GM19238 (cell line): ENCODE results near the gene CLCF1.

Experiments
- DNase-seq: peaks from one replicate; pipeline ENCODE4 v3.0.0; 2011; ENCODE audit warnings: low spot score; ENCODE audit not compliant: insufficient read length

Gene CLCF1

DNA sequence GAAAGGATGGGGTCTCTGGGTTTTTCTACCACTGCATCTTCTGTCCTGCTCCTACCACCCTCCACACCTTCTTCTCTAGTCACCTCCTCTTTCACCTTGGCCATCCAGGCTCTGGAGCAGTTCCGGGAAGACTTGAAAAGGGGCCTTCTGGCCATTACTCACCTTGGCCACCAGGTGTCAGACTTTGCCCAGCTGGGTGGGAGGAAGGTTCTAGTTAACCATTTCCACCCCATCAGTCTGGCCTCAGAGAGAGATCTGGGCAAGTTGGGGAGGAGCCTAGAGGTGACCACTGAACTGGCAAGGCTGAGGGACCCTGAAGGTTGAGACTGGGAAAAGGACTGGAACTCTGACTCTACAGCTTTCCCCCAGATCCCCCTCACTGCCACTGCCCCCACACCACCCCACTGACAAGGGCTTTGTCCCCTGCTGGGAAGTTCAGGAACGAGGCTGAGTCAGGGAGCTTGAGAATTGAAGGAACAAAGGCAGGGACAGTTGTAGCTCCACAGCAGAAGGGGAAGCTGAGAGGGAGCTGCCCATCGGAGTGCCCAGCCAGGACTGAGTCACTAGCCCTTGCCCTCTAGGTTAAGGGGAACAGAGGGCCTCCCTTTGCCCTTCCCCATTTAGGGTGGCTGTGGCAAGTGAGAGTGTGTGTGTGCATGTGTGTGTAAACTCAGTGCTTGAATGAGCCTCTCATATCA is 16.4 kb downstream of the CLCF1 start:
- DNase-seq: peak; percentile 73

DNA sequence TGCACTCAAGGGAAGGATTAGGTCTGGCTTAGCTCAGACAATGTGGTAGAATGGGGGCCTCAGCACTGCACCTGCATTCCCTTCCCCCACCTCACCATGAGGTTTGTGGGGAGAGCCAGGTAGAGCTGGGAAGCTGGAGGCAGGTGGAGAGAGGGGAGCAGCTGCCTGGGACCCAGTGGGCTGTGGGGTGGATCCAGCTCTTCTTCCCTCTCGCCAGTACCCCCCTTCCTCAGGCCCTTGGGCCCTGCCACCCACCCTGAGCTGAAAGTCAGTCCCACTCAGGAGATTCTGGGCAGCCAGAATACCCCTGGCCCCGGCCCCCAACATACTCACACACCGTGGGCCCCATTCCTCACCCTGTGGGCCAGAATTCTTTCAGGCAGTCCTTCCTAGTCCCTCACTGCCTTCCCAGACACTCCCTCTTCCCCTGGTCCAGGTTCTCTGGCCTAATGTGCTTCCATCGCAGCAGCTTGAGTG is 17.0 kb downstream of the CLCF1 start:
- DNase-seq: no peak

GRCh38 chr11:67355794-67356386 is 17.5 kb downstream of the CLCF1 start:
- DNase-seq: no peak

DNA sequence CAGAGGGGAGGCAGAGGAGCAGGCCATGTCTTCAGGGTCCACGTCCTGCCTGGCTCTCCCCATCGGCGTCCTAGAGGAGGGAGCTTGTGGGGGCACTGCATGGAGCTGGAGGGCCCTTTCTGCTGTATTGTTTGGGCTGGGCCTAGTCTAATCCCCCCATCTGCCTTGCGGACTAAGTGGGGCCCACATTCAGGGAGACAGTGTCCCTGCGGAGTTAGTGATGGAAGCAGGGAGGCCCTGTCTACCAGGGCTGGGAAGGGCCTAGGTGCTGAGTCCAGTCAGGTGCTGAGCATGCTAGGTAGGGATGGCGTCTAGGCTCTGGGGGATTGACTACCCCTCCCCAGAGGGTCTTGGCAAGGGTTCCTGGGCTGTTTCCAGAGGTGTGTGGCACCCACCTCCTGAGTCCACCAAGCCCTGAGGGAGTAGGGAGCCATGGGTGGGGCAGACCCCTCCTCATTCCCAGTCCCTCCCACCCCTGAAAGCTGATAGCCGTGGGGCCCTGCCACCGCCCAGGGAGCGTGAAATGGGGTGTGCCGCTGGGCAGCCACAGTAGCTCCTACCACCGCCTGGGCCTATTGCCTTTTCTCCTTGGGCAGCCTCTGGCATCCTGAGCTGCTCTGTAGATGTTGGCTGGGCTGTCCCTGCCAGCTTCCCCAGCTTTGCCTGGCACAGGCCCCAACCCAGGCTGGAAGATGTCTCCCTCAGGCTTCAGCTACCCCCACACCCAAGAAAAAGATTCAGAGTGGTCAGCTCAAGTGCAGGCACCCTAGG is 18.2 kb downstream of the CLCF1 start:
- DNase-seq: no peak

DNA sequence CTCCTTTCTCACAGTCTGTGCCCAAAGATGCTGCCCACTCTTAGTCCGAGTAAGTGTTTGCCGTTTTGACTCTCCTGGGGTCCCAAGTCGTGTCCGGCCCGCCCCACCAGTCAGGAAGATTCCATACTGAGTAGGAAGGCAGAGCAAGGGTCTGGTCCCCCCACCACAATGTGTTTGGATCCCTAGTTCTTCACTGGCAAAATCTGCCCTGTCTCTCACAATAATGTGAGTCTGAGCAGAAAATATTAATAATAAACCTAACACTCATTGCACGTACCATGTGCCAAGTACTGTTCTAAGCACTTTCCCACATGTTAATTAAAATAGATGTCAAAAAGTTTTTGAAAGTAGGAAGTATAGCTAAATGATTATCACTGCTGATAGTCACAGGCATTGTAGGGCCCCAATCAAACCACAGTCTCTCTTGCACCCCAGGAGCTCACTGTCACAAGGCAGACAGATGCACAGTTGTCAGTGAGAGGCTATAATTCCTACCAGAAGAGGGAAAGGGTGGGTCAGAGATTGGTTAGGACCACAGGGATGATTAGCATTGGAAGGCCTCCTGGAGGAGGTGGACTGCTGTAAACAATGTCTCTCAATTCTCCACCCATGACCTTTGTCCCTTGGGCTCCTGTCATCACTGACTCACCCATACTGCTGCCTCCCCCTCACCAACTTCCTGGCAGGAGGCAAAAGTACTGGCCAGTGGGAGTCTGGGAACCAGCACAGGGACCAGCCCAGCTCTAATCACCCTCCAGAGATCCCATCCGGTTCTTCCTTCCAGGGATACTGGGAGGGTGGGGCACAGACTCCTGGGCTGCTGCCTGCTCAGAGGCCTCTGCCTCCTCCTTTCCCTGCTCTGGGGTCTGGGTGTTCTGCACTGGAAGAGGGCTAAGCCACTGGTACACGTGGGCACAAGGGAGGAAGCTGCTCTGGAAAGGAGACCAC is 19.0 kb downstream of the CLCF1 start:
- DNase-seq: no peak

DNA sequence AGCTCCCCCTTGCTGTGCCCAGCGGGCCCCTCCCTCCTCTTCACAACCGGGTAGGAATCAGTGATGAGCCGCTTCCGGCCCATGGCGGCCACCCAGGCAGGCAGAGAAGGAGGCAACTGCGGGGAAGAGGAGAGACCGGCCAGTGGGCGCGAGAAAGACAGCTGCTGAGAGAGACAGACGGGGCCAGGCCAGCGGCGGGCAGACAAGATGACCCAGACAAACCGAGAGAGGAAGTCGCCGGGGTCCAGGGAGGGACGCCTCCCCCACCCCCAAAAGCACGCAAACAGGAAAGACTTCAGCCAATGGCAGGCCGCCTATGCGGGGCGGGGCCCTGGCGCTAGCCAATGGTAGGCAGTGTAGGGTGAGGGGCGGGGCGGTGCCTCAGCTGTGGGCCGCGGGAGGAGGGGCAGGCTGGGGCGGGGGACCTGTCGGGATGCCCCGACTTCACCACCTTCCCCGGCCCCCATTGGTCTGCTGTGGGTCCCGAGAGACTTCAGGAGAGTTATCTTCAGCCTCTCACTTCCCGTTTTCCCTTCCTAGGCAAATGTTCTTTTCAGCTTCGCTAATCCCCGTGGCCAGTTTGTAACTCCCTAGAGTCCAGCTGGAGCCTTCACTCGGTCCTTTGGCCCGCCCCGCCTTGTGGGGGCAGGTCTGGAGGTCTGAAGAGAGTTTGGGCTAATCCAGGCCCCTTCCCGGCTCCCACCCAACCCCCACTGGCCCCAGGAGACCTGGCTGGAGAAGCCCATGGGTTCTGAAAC is 19.9 kb downstream of the CLCF1 start, which contains the start of gene POLD4:
Gene POLD4, minus strand, starts transcription at position 230 of the 758 bp plus-strand sequence. Its CDS starts 147 bp downstream, at position 83.
- peak; percentile 94 for DNase-seq

GRCh38 chr11:67352546-67353316 is 20.7 kb downstream of the CLCF1 start:
- DNase-seq: no peak

DNA sequence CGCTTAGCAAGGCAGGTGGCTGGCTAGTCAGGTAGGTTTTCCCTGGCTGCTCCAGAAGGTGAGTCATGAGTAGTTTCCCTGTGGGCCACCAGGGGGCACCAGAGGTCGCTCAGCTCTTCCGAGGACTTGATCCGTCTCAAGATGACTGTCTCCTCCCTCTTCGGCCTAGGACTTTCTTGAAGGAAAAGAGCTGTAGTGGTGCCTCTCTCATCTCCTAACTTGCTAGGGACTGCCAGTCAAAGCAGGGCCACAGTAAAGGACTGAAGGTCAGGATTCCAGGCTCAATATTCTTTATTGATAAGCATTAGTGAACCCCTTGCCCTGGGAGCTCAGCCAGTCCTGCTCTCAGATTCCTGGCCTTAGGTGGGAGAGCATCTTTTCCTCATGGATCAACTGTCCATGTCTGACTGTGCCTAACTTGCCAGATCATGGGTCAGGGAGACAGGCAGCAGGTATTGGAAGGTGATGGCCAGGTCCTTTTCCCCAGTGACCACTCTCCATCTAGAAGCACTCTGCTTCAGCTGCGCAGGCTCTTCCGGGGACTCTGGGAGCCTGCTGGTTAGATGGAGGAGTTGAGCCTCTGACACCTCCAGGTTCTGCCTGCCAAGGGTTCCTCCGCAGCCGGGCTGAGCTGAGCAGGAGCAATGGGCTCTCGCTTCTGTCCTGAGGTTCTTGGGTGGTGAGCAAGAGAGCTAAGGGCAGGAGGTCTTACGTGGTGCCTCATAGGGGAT is 22.0 kb downstream of the CLCF1 start:
- no peak for DNase-seq

DNA sequence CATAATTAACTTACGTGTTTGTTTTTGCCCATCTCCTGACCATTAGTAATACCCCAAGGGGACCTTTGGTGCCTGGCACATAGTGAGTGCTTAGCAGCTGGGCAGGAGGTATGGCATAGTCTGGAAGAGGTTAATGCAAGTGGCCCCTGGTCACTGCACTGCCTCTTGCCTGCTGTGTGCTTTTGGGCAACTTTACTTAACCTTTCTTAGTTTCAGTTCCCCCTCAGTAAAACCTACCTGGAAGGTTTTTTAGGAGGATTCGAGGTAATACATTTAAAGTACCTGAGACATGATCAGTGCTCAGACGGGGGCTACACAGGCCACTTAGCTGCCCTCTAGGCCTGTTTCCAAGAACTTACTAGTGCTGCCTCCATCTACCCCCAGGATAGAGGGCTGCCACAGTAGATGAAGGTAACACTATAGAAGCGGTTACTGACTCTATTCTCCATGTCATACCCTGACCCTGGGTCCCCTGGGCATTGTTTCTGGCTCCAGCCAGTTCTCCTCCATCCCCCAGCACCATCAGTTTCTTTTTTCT is 23.4 kb downstream of the CLCF1 start:
- no peak for DNase-seq

- DNase-seq: no peak
These were observed 23.9 kb downstream of the CLCF1 start for GRCh38 chr11:67349457-67349856.

GRCh38 chr11:67349036-67349435 is 24.4 kb downstream of the CLCF1 start:
- DNase-seq: no peak

- DNase-seq: no peak
These were observed 25.2 kb downstream of the CLCF1 start for GRCh38 chr11:67347964-67348749.

DNA sequence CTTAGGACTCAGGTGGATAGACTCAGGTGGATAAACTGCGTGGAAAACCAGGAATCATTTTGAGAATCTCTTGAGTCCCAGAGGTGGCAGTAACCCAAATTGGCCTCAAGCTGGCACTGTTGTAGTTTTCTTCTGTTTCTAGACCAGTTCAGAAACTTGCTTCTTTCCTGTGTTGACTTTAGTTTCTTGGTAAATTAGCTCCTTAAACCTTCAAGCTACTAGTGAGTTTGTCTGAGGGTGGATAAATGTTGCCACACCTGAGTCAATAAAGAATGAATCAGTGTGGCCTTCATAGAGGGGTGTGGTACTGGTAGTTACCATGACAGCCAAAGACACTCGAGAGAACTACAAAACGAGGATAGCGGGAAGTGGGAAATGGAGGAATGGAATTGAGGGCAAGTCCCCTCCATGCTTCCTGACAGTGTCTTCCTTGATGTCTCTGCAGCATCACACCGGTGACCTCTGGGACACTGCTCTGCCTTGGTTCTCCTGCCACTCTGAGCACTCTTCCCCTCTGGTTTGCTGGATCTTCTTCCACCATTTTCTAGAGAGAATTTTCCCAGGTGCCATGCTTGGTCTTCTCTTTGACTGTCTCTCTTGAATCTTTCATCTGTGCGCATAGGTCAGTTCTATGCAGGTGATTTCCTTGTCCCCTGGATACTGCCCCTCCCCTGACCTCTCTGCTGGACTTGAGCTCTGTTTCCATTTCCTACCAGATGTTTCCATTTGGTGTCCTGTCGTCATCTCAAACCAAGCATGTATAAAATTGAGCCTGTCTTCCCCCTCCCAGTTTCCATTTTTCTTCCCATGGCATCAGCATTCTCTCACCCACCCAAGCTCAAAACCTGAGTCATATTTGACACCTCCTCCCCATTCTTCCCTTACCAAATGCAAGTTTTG is 27.2 kb downstream of the CLCF1 start:
- no peak for DNase-seq

GRCh38 chr11:67345247-67345919 is 28.0 kb downstream of the CLCF1 start:
- DNase-seq: no peak

- no peak for DNase-seq
These were observed 29.1 kb downstream of the CLCF1 start for GRCh38 chr11:67344264-67344663.

GRCh38 chr11:67337257-67337656 is 36.1 kb downstream of the CLCF1 start:
- no peak for DNase-seq
